Measurements from ENCODE around the gene NMNAT1.

- TF ChIP-seq CTCF (conservative IDR thresholded peaks at IDR 0.05) (no peak), EZH2 (IDR thresholded peaks at IDR 0.05; ENCODE audit: low read depth) (no peak)
Measured at GRCh38 chr1:9989773-9990172, 46.5 kb downstream of the NMNAT1 start.

Data from PC-9 (cell line).